Stimulated activated CD8-positive, alpha-beta memory T cell treated with anti-CD3 and anti-CD28 coated beads, Interleukin-4, amount 100 ng/mL, for 24 hours (primary cell): Measurements from ENCODE around the gene IL24.

ENCODE experiments used
- DNase-seq: peaks from one replicate; pipeline ENCODE4 v3.0.0-alpha.2; 2020; ENCODE audit warnings: low read depth

The IL24 gene

DNA sequence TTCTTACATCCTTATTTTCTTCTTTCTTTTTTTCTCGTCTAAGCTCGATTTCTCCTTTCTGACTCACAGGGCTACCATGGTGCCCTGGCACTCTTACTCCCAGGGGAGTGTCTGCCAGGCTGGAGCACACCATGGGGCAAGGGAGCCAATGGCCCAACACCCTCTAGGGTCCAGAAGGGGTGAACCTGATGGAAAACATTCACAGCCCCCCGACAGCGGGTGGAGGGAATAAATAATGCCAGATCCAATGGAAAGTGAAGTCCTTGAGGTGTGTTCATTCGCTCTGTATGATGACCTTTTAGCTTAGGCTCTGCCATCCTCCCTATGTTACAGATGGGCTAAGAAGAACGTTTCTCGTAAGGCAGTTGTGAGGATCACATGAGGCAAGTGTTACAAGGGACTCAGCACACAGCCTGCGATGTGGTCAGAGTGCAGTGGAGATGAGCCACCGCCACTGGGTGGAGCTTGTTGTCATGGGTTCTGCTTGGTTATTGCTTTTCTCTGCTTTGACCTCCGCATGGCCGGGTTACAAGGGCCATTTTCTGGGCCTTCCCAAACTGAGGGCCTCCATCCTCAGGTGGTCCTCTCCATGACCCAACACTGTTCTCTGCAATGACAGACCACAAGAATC, 28.0 kb downstream of the IL24 start:
- peak; percentile 57 for DNase-seq

DNA sequence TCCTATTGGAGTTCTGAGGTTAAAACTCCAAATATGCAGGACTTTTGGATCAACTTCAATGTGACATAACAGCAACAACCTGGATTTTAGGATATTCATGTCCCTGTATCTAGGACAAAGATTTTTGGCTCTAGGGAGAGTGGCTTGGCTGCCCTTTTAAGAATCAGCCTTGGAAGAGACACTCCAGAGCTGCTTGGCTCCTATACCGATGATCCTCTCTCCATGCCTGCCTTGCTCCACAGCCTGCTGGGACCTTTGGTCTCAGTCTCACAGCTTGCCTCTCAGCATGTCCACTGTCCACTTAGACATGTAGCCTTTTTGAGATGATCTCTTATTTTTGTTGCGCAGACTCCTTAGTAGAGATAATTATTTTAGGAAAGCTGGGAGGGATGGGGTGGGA, 29.0 kb downstream of the IL24 start:
- DNase-seq = no peak

GRCh38 chr1:206929524-206929923, 32.3 kb downstream of the IL24 start:
- no peak for DNase-seq

GRCh38 chr1:206930210-206930798, 33.1 kb downstream of the IL24 start:
- DNase-seq = peak; percentile 64

- no peak for DNase-seq
Measured at GRCh38 chr1:206931709-206932108, 34.5 kb downstream of the IL24 start.

- DNase-seq = no peak
Measured at GRCh38 chr1:206932177-206932576, 34.9 kb downstream of the IL24 start.

- DNase-seq = peak; percentile 61
Measured at GRCh38 chr1:206933333-206933945, 36.2 kb downstream of the IL24 start.

DNA sequence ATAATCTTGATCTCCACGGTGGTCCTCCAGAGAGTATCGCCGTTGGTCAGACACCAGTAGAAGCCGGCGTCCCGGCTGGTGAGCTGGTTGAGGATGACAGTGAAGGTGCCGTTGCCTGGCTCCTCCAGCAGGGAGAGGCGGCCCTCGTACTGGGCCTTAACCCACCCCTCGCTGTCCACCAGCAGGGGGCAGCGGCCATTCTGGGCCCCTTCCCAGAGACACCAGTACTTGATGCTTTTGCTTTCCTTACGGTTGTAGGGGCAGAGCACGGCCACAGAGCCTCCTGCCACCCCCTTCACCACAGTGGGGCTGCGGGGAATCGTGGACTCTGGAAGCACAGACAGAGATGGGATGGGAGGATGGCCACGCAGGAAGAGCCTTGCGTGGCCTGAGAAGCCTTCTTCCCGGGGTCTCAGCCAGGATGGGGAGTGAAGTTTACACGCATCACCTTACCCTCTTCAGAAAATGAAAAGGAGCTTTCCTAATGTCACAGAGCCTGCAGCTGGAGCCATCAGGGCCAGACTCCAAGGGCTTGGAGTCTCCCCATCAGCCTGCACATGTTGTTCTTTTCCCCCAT, 38.3 kb downstream of the IL24 start:
- peak; percentile 38 for DNase-seq

- no peak for DNase-seq
Measured at GRCh38 chr1:206937425-206937824, 40.2 kb downstream of the IL24 start.

- no peak for DNase-seq
Measured at GRCh38 chr1:206939131-206939530, 41.9 kb downstream of the IL24 start.

GRCh38 chr1:206939841-206940587, 42.8 kb downstream of the IL24 start:
- no peak for DNase-seq

DNA sequence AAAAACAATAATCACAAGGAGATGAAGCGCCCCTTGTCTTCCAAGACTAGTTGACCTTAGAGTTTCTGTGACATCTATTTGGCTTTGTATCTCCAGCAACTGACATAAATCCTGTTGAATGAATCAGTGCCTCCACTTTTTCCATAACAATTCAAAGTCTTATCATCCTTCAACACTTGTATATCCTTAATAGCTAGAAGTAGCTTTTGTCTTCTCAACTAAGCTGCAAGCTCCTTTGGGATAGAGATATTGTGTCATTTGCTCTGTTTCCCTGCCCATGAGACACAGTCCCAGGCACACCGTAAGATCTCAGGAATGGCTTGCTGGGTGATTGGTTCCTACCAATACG, 43.3 kb downstream of the IL24 start:
- DNase-seq = no peak

DNA sequence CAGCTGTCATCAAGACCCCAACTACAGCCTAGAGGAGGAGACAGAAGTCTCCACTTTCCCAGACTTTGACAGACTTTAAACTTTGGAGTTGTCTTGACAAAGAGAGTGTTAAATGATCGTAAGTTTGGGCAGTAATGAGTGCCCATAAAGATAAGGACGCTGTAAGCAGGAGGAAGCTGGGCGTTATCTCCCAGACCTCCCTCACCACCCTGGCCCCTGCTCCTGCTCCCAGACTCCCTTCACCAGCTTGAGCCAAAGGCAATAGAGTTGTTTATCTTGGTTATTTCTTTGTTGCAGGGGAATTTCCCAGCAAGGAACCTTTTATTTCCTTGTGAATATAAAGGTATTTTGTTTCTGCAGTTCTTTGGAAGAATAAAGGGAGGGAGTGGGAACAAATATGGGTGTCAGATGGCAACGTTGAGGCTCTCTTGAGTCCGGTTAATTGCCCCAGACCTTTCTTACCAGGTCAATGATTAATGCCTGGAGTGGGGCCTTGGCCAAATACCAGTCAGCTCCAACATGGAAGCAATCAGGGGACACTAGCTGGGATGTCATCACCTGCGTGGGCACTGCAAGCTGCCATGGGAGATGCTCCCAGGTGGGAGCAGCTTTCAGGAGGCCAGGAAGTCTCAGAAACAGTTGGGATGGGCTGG, 44.6 kb downstream of the IL24 start:
- no peak for DNase-seq

- DNase-seq = no peak
Measured at GRCh38 chr1:206944703-206945102, 47.5 kb downstream of the IL24 start.

GRCh38 chr1:206945779-206946178, 48.5 kb downstream of the IL24 start:
- no peak for DNase-seq

DNA sequence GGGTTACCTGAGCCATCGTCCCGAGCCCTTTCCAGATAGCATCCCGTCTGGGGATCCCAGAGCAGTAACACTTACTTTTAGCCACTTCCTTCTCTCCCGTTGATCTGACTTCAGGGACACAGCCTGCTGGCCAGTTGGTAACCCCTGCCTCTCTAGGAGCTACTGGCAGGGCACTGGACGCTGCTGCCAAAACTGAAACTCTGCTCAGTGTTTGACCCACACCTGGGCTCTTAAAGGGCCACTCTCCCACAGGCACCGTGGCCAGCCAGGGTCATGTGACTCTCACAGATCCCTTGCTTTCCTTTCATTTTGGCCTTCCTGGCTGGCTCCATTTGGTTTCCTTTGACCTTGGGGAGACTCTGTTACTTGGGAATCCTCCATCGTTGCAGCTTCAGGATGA, 49.0 kb downstream of the IL24 start, which contains the start of gene PIGR:
TSS of gene PIGR (minus strand) at position 206 of the 400 bp plus-strand sequence. CDS start 5,935 bp downstream, outside the sequence.
- no peak for DNase-seq

DNA sequence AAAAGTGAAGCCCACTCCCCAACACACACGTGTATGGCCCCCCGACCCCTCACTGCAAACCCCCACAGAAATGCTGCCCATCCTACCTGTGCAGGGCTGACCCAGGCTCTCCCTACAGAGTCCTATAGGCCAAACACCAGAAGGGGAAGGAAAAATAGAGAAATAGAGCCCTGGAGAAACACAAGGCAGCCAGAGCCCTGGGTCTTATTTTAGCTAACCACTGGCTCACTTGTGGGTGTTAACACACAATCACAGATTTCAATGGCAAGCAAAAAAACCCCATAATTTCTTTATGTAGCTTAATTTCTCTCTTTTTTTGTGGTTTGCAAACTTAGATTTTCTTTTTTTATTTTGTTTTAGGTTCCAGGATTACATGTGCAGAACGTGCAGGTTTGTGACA, 50.0 kb downstream of the IL24 start:
- no peak for DNase-seq

DNA sequence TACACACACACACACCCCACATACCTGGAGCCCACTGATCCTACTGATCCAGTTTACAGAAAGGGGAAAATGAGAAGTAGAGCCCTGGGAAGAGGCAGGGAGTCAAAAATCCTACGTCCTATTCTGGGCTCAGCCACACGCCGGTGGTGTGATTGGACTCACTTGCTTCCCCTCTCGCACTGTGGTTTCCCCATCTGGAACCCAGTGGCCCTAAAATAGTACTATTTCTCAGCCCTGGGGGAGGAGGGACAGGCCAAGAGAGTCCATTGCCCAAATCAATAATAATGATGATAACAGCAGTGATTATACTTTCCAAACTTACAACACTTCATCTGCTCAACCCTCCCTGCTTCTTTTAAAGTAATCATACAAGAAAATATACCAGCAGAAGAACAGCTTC, 52.0 kb downstream of the IL24 start:
- DNase-seq = no peak

GRCh38 chr1:206949641-206950040, 52.4 kb downstream of the IL24 start:
- no peak for DNase-seq

DNA sequence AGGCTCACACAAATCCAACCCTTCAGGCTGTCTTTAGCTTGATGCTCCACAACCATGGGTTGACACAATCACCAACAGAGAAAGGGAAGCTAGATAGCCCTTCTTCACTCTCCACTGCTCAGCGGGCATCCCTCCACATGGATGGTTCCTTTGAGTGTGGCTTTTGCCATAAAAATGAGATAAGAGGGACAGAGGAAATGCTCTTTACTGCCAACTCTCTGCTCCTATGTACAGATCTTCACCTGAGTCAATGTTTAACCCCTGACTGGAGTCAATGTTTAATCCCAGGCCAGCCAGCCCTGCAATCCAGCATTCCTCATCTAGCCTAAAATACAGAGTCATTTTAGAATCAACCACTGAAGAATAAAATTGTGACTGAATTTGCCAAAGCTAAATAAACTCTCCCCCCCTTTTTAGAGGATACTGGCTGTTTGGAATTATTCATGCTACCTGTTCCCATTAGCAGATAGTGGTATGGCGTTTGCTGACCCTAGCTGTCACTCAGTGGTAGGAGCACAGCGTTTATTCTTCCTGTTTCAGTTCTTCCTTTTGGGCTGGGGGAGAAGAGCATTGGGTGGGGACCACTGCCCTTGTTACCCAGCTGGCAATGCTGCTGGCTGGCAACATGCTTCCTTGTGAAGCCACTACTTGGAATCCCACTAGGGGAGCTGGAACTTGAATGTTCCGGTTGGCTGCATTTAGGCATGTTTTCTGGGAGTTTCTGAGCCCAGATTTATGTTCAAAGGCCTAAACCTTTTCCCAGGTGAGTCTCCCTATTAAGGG, 54.3 kb downstream of the IL24 start:
- DNase-seq = no peak

GRCh38 chr1:206952171-206952570, 54.9 kb downstream of the IL24 start:
- no peak for DNase-seq
